K562 (cell line): Measurements from ENCODE around the gene LYPLA2. TPM values are rescaled to one million over a fixed set of nuclear protein-coding genes. Genes with fewer than 3 reads are reported as not detected.

Experiments used
- ATAC-seq: fragments of 200-7000 bp; cut with Tn5 transposase; 3 replicates; pipeline ENCODE4 v1.9.1; 2020; ENCODE audit warnings: moderate library complexity
- BruUV-seq: library from RNA; stranded (reverse); fragments of 400-500 nt; replicated peaks from 2 replicates; lab custom pipeline; 2021; lab: Mats Ljungman, UMichigan
- CTCF ChIA-PET: fragments of 300-600 bp; formaldehyde crosslinking; extraction: SDS; loops from one replicate; lab custom pipeline; 2021; ENCODE audit warnings: low intra/inter-chr PET ratio; lab: Yijun Ruan, JAX
- POLR2A ChIA-PET: fragments of 300-600, 350-650 bp; sonication (Branson Sonifier 250); formaldehyde crosslinking; extraction: SDS; loops from one replicate; lab custom pipeline; 2021; ENCODE audit warnings: antibody characterized with exemption, inconsistent platforms; lab: Yijun Ruan, JAX
- DNase-seq, 4 experiments: peaks; one replicate each; pipeline versions ENCODE4 v3.0.0 to v3.0.0-alpha.2; 2011 to 2018; ENCODE audit warnings: low spot score in 3 of 4, mixed read lengths in 3 of 4; ENCODE audit errors: extremely low read depth in 1 of 4
- FAIRE-seq: peaks from 2 replicates; lab custom pipeline; 2011; peaks lifted over from hg19 to GRCh38; lab: Jason Lieb, UNC
- H2AFZ ChIP-seq: 2 replicates; pipeline ENCODE4 v1.6.0; 2011; ENCODE audit warnings: low read depth, low read length, control low read depth, inconsistent platforms
- H3K27ac ChIP-seq: fragments of 200-600 bp; 3 replicates; pipeline ENCODE4 v1.8.0; 2011; ENCODE audit warnings: low read depth, mild to moderate bottlenecking, control low read depth, inconsistent platforms, low read length, moderate library complexity, mixed read lengths; ENCODE audit errors: extremely low read depth
- H3K27me3 ChIP-seq, 2 experiments: fragments of 300-600 bp in 1 of 2; 2 replicates in 1 of 2; 3 replicates in 1 of 2; pipeline versions ENCODE4 v1.6.0 to v1.8.0; 2011; ENCODE audit warnings: inconsistent platforms in 2 of 2, low read length in 2 of 2, mild to moderate bottlenecking in 1 of 2, mixed read lengths in 1 of 2, moderate library complexity in 1 of 2; ENCODE audit not compliant: control insufficient read depth in 2 of 2, insufficient read depth in 2 of 2
- H3K36me3 ChIP-seq: fragments of 300-600 bp; 3 replicates; pipeline ENCODE4 v1.8.0; 2011; ENCODE audit warnings: mild to moderate bottlenecking, low read length, inconsistent platforms; ENCODE audit not compliant: control insufficient read depth, insufficient read depth
- H3K4me1 ChIP-seq, 2 experiments: fragments of 200-600 bp in 1 of 2; replicated peaks in 1 of 2; 2 replicates in 1 of 2; 3 replicates in 1 of 2; pipeline versions ENCODE4 v1.5.1 to v1.8.0; 2011; ENCODE audit warnings: inconsistent platforms in 2 of 2, low read length in 2 of 2, mild to moderate bottlenecking in 1 of 2, mixed read lengths in 1 of 2, moderate library complexity in 1 of 2; ENCODE audit not compliant: control insufficient read depth in 2 of 2, insufficient read depth in 2 of 2
- H3K4me2 ChIP-seq: 2 replicates; pipeline ENCODE4 v1.6.1; 2011; ENCODE audit warnings: low read length, control low read depth, inconsistent platforms, mixed read lengths; ENCODE audit not compliant: insufficient read depth
- H3K4me3 ChIP-seq: fragments of 200-600 bp; sonication (generic), shearing (Covaris generic); 2 replicates; pipeline ENCODE4 v1.5.1; 2016; ENCODE audit warnings: control low read depth, inconsistent platforms
- H3K79me2 ChIP-seq: fragments of 200-600 bp; 3 replicates; pipeline ENCODE4 v1.8.0; 2011; ENCODE audit warnings: low read length, inconsistent platforms; ENCODE audit not compliant: control insufficient read depth, insufficient read depth
- H3K9ac ChIP-seq, 2 experiments: 2 replicates each; pipeline versions ENCODE4 v1.6.0 to v1.6.1; 2011; ENCODE audit warnings: low read depth in 2 of 2, low read length in 2 of 2, control low read depth in 1 of 2, inconsistent platforms in 1 of 2, mild to moderate bottlenecking in 1 of 2, mixed read lengths in 1 of 2; ENCODE audit not compliant: insufficient read depth in 1 of 2
- H3K9me1 ChIP-seq: one replicate; pipeline ENCODE4 v1.6.0; 2011; ENCODE audit warnings: inconsistent platforms, mild to moderate bottlenecking, low read length, moderate library complexity; ENCODE audit not compliant: control insufficient read depth, insufficient read depth
- H3K9me3 ChIP-seq: replicated peaks from 2 replicates; pipeline ENCODE4 v1.5.1; 2011; ENCODE audit warnings: low read depth, low read length, inconsistent platforms; ENCODE audit not compliant: control insufficient read depth, insufficient read depth
- H4K20me1 ChIP-seq: replicated peaks from 2 replicates; pipeline ENCODE4 v1.6.1; 2011; ENCODE audit warnings: low read length, inconsistent platforms, mixed read lengths; ENCODE audit not compliant: control insufficient read depth, insufficient read depth
- CHCHD3 ChIP-seq: fragments of 250-450 bp; sonication (Bioruptor Pico); IDR thresholded peaks from 2 replicates; pipeline ENCODE4 v2.1.2; 2022; ENCODE audit warnings: mild to moderate bottlenecking
- FOXA3 ChIP-seq, 2 experiments: fragments of 450-650 bp in 1 of 2; sonication (generic) in 1 of 2; formaldehyde crosslinking; IDR thresholded peaks in 1 of 2; conservative IDR thresholded peaks in 1 of 2; 2 replicates each; pipeline versions ENCODE4 v1.4.0 to v1.8.0; 2020 to 2022; ENCODE audit warnings: mild to moderate bottlenecking in 2 of 2, missing genetic modification reagents in 1 of 2
- NFRKB ChIP-seq: fragments of 450-650 bp; IDR thresholded peaks from 2 replicates; pipeline ENCODE4 v1.6.1; 2016; ENCODE audit warnings: low read depth
- RBM17 ChIP-seq: fragments of 200-400 bp; formaldehyde crosslinking; IDR thresholded peaks from 2 replicates; pipeline ENCODE4 v1.6.1; 2017; ENCODE audit warnings: low read depth, mild to moderate bottlenecking, low read length, borderline replicate concordance
- SMARCE1 ChIP-seq: fragments of 450-650 bp; IDR thresholded peaks from 2 replicates; pipeline ENCODE4 v1.7.1; 2016; ENCODE audit warnings: mild to moderate bottlenecking
- ZNF431 ChIP-seq: sonication (generic); formaldehyde crosslinking; IDR thresholded peaks from 2 replicates; pipeline ENCODE4 v1.8.0; 2022; ENCODE audit warnings: mild to moderate bottlenecking, missing genetic modification reagents
- whole genome bisulfite sequencing: fragments of 100-300 bp; shearing (Covaris generic); methylation state at CpG from one replicate; pipeline ENCODE4 v1.1.6; 2016; ENCODE audit warnings: low coverage, mixed read lengths; ENCODE audit not compliant: insufficient coverage; ENCODE audit errors: missing lambda C conversion rate; 5-methylcytosine and 5-hydroxymethylcytosine counted together
- in situ Hi-C: fragments of 300-500 bp; cut with MboI; formaldehyde crosslinking; loops from 4 replicates; pipeline ENCODE4 v1.15.0; 2018; ENCODE audit warnings: inconsistent platforms, mixed read lengths
- intact Hi-C: fragments of 100-400 bp; cut with micrococcal nuclease; formaldehyde crosslinking; loops from 2 replicates; pipeline ENCODE4 v1.14.2; 2022
- polyA plus RNA-seq, 8 experiments: library from polyadenylated mRNA; depleted of rRNA in 4 of 8; stranded (reverse) in 5 of 8; unstranded in 3 of 8; fragments of >200 nt; fragmentation: Nextera tagmentation in 2 of 8; fragmentation: Illumina TruSeq in 1 of 8; extraction: Ambion mirVana in 2 of 8; extraction: Trizol in 1 of 8; gene quantifications; 2 replicates each; pipeline versions ENCODE4 v1.2.1 to v1.2.3, GENCODE V29; 2011 to 2014; ENCODE audit warnings: inconsistent platforms in 1 of 8, missing spikeins in 1 of 8
- total RNA-seq, 7 experiments: library from RNA; depleted of rRNA in 6 of 7; stranded (reverse); fragments of >200 nt in 6 of 7; fragmentation: Illumina TruSeq in 2 of 7; extraction: Trizol in 2 of 7; gene quantifications; 2 replicates each; pipeline versions ENCODE4 v1.2.1 to v1.2.3, GENCODE V29; 2011 to 2021; ENCODE audit warnings: low replicate concordance in 1 of 7
- TF ChIP-seq, protein P1 (sequence below), 2 experiments: fragments of 450-650 bp; IDR thresholded peaks; 2 replicates each; pipeline ENCODE4 v1.6.1; 2016; ENCODE audit warnings: mild to moderate bottlenecking in 2 of 2, borderline replicate concordance in 1 of 2, low read depth in 1 of 2, moderate library complexity in 1 of 2

Gene LYPLA2
- total and polyA plus RNA-seq, 9 of the 15 experiments (the other 6 are each of a cell fraction or from before 2014, with no cell fraction given), result 3.9 to 128 (median 60.1) TPM

DNA sequence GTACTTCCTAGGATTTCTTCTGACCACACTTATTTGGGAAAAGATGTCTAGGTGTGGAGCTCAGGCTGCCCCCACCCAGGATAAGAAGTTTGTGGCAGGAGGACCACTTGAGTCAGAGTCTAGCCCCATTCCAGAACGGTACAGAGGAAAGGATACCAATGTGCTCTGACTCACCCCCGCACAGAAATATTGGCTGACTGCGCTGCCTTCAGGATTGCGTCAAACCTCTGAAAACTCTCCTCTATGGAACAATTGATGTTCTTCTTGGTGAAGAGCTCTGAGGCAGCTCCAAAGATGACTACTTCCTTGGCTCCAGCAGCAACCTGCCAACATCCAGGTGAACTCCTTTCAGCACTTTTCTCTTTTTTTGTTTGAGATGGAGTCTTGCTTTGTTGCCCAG is 23.1 kb downstream of the LYPLA2 start:
- H4K20me1 ChIP-seq, result no peaks in the 10 kb centered on the region
- H3K4me2 ChIP-seq, result no peak overlapping the region
- no peak overlapping the region for H2AFZ ChIP-seq
- DNase-seq (no peak), ATAC-seq (no peak), FAIRE-seq (no peak)
- H3K4me3 ChIP-seq, result no peak overlapping the region
- in situ Hi-C loops, result no loop called here
- TF ChIP-seq FOXA3 (CRISPR knock-in tag; conservative IDR thresholded peaks at IDR 0.05 in 1 of 2, IDR thresholded peaks at IDR 0.05 in 1 of 2) (no peak), NFRKB (no peak), SMARCE1 (no peak), CHCHD3 (CRISPR knock-in tag) (no peak), ZNF431 (CRISPR knock-in tag) (no peak), RBM17 (no peak)
- TF ChIP-seq, protein P1, sequence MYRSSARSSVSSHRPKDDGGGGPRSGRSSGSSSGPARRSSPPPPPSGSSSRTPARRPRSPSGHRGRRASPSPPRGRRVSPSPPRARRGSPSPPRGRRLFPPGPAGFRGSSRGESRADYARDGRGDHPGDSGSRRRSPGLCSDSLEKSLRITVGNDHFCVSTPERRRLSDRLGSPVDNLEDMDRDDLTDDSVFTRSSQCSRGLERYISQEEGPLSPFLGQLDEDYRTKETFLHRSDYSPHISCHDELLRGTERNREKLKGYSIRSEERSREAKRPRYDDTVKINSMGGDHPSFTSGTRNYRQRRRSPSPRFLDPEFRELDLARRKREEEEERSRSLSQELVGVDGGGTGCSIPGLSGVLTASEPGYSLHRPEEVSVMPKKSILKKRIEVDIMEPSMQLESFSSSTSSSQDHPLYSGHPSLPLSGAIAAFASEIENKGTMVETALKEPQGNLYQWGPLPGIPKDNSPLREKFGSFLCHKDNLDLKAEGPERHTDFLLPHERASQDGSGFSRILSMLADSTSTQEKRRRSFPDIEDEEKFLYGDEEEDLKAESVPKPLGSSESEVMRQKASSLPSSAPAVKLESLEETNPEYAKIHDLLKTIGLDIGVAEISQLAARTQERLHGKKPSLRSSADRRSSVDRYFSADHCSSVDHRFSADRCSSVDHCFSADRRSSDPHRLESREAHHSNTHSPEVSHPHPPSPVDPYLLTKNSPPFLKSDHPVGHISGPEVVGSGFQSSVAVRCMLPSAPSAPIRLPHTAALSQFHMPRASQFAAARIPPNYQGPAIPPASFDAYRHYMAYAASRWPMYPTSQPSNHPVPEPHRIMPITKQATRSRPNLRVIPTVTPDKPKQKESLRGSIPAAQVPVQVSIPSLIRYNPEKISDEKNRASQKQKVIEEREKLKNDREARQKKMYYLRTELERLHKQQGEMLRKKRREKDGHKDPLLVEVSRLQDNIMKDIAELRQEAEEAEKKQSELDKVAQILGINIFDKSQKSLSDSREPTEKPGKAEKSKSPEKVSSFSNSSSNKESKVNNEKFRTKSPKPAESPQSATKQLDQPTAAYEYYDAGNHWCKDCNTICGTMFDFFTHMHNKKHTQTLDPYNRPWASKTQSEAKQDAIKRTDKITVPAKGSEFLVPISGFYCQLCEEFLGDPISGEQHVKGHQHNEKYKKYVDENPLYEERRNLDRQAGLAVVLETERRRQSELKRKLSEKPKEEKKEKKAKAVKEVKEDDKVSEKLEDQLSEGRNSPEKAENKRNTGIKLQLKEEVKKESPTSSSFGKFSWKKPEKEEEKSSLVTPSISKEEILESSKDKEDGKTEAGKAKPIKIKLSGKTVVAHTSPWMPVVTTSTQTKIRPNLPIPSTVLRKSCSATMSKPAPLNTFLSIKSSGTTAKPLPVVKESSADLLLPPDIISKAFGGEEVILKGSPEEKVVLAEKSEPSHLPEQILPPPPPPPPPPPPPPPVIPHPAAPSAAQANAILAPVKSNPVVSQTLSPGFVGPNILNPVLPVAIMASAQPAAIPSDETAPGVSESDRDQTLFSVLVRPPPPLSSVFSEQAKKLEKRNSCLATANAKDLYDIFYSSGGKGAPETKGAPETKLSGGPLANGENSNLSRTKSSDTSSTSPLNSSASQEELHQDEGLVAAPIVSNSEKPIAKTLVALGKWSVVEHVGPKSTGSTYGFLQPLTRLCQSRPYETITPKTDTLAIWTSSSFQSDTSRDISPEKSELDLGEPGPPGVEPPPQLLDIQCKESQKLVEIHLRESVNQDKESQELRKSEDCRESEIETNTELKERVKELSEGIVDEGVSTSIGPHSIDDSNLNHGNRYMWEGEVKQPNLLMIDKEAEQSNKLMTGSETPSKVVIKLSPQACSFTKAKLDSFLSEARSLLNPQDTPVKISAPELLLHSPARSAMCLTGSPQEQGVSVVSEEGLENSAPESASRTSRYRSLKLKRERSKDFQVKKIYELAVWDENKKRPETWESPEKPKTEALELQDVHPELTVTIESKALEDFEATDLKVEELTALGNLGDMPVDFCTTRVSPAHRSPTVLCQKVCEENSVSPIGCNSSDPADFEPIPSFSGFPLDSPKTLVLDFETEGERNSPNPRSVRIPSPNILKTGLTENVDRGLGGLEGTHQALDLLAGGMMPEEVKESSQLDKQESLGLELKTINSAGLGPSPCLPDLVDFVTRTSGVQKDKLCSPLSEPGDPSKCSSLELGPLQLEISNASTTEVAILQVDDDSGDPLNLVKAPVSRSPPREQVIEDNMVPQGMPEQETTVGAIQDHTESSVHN (IDR thresholded peaks at IDR 0.05; ENCODE audit: borderline replicate concordance in 1 of 2, low read depth in 1 of 2), result no peak
- no peaks in the 10 kb centered on the region for H3K79me2 ChIP-seq
- intact Hi-C loops, result no loop called here
- peaks cover 0 to 6% of the 10 kb centered on the region in 2 experiments; a peak in 3 of 5 replicates for H3K4me1 ChIP-seq
- H3K9me3 ChIP-seq, result no peaks in the 10 kb centered on the region
- no peaks in the 10 kb centered on the region for H3K27me3 ChIP-seq
- peaks cover 25% of the 10 kb centered on the region; the same call in 2 of the 3 replicates for H3K36me3 ChIP-seq
- H3K27ac ChIP-seq, result no peak overlapping the region
- H3K9me1 ChIP-seq, result no peaks in the 10 kb centered on the region
- ChIA-PET POLR2A (interaction anchor here (0.7 to 2.1 kb wide), 3 partner anchors 10 to 16 kb away, joined by 3 to 10 read pairs (median 3); no protein-coding TSS in a partner anchor), CTCF (no interaction called here)
- no TSS peak for BruUV-seq
- WGBS, result 68% methylated on average over 4 of the region's 4 CpGs
- no peak overlapping the region for H3K9ac ChIP-seq
